ENCODE measurements around the gene DCBLD2. TPM values are rescaled to one million over a fixed set of nuclear protein-coding genes. Genes with fewer than 3 reads are reported as not detected.

Gene DCBLD2
- polyA plus RNA-seq, 1 of the 3 experiments (the other 2 are of a cell fraction): 159 TPM

GRCh38 chr3:98782824-98783500, 118.5 kb downstream of the DCBLD2 start (continued):
- TF ChIP-seq POLR2AphosphoS5 (IDR thresholded peaks at IDR 0.05; ENCODE audit: low read depth, low read length) (no peak), NRF1 (IDR thresholded peaks at IDR 0.05; ENCODE audit: low read depth, low read length) (no peak), GABPA (IDR thresholded peaks at IDR 0.05; ENCODE audit: low read depth) (no peak), ZBTB33 (IDR thresholded peaks at IDR 0.05; ENCODE audit: borderline replicate concordance, low read depth) (no peak), TCF12 (IDR thresholded peaks at IDR 0.05) (no peak)
- TF ChIP-seq, protein P1, sequence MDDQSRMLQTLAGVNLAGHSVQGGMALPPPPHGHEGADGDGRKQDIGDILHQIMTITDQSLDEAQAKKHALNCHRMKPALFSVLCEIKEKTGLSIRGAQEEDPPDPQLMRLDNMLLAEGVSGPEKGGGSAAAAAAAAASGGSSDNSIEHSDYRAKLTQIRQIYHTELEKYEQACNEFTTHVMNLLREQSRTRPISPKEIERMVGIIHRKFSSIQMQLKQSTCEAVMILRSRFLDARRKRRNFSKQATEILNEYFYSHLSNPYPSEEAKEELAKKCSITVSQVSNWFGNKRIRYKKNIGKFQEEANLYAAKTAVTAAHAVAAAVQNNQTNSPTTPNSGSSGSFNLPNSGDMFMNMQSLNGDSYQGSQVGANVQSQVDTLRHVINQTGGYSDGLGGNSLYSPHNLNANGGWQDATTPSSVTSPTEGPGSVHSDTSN (IDR thresholded peaks at IDR 0.05): no peak

- POLR2A ChIA-PET: interaction anchor here (0.7 kb wide), 1 partner anchor 17 kb away, joined by 6 read pairs; the partner anchor contains the start of gene ST3GAL6
- 85% methylated on average over 2 of the region's 2 CpGs for WGBS (ENCODE audit: low lambda C conversion rate)
Observed at GRCh38 chr3:98780343-98780742, 121.2 kb downstream of the DCBLD2 start.

GRCh38 chr3:98779541-98780335, 121.8 kb downstream of the DCBLD2 start:
- Histone ChIP-seq H3K9me3 (no peaks in the 10 kb centered on the region), H3K27ac (ENCODE audit: low read depth in 2 of 2, low read length in 1 of 2) (peak overlapping the region; percentile 60 to 84), H3K4me1 (ENCODE audit: control insufficient read depth in 1 of 2, insufficient read depth in 2 of 2, low read depth in 1 of 2, low read length in 1 of 2) (peaks cover 0 to 45% of the 10 kb centered on the region in 2 experiments), H3K36me3 (replicated peaks in 1 of 2; ENCODE audit: control insufficient read depth in 1 of 2, insufficient read depth in 2 of 2, low read length in 1 of 2) (peaks cover 8 to 47% of the 10 kb centered on the region in 2 experiments), H3K4me2 (peak overlapping the region; percentile 38; the same call in 1 of the 2 replicates), H3K4me3 (ENCODE audit: low read depth in 2 of 2, low read length in 1 of 2) (no peak overlapping the region), H2AFZ (ENCODE audit: low read depth) (no peak overlapping the region), H3F3A (replicated peaks; ENCODE audit: insufficient read depth) (peaks cover 49% of the 10 kb centered on the region), H4K20me1 (ENCODE audit: insufficient read depth) (no peaks in the 10 kb centered on the region), H3K9ac (peak overlapping the region; percentile 51; the same call in 1 of the 2 replicates), H3K27me3 (ENCODE audit: insufficient read depth) (no peaks in the 10 kb centered on the region), H3K79me2 (ENCODE audit: insufficient read depth) (no peaks in the 10 kb centered on the region), H3K9me2 (no peaks in the 10 kb centered on the region)
- 68% methylated on average over 4 of the region's 4 CpGs for WGBS (ENCODE audit: low lambda C conversion rate)
- TF ChIP-seq FOSL2 (IDR thresholded peaks at IDR 0.05; ENCODE audit: borderline replicate concordance, low read depth) (0 out of 2 replicates have a peak, but pooled peaks have one; percentile 33), JUND (IDR thresholded peaks at IDR 0.05) (no peak), ZBTB33 (IDR thresholded peaks at IDR 0.05; ENCODE audit: borderline replicate concordance, low read depth) (no peak), SMC3 (IDR thresholded peaks at IDR 0.05; ENCODE audit: low read depth, low read length) (no peak), EP300 (IDR thresholded peaks at IDR 0.05; ENCODE audit: borderline replicate concordance in 1 of 2, low read depth in 1 of 2, low read length in 1 of 2) (peak in 1 of 2 experiments; percentile 8; a peak in 1 of 4 replicates), NRF1 (IDR thresholded peaks at IDR 0.05; ENCODE audit: low read depth, low read length) (no peak)
- POLR2A ChIA-PET: interaction anchor here (0.7 kb wide), 1 partner anchor 16 kb away, joined by 6 read pairs; the partner anchor contains the start of gene ST3GAL6
- CTCF ChIA-PET: interaction anchor here (1.1 to 3.0 kb wide), 4 partner anchors 34 to 214 kb away, joined by 3 to 11 read pairs (median 8); no protein-coding TSS in a partner anchor
- no peak for DNase-seq

More at GRCh38 chr3:98780343-98780742, 121.2 kb downstream of the DCBLD2 start:
- Histone ChIP-seq H3K9me3 (no peaks in the 10 kb centered on the region), H3K9me2 (no peaks in the 10 kb centered on the region), H3K36me3 (replicated peaks in 1 of 2; ENCODE audit: control insufficient read depth in 1 of 2, insufficient read depth in 2 of 2, low read length in 1 of 2) (peaks cover 8 to 50% of the 10 kb centered on the region in 2 experiments), H3K27ac (ENCODE audit: low read depth in 2 of 2, low read length in 1 of 2) (peak overlapping the region; percentile 34 to 84), H3K4me2 (peak overlapping the region; percentile 18; the same call in 1 of the 2 replicates), H3F3A (replicated peaks; ENCODE audit: insufficient read depth) (peaks cover 53% of the 10 kb centered on the region), H3K4me1 (ENCODE audit: control insufficient read depth in 1 of 2, insufficient read depth in 2 of 2, low read depth in 1 of 2, low read length in 1 of 2) (peaks cover 0 to 48% of the 10 kb centered on the region in 2 experiments), H4K20me1 (ENCODE audit: insufficient read depth) (no peaks in the 10 kb centered on the region), H3K4me3 (ENCODE audit: low read depth in 2 of 2, low read length in 1 of 2) (no peak overlapping the region), H2AFZ (ENCODE audit: low read depth) (no peak overlapping the region), H3K79me2 (ENCODE audit: insufficient read depth) (no peaks in the 10 kb centered on the region), H3K9ac (peak overlapping the region; percentile 51; the same call in 1 of the 2 replicates), H3K27me3 (ENCODE audit: insufficient read depth) (no peaks in the 10 kb centered on the region)
- CTCF ChIA-PET: interaction anchor here (1.1 to 3.0 kb wide), 4 partner anchors 33 to 213 kb away, joined by 3 to 11 read pairs (median 8); no protein-coding TSS in a partner anchor
- no peak for DNase-seq
- TF ChIP-seq RAD21 (IDR thresholded peaks at IDR 0.05; ENCODE audit: low read length): no peak
